Peyer's patch (tissue), 4 donors: ENCODE measurements around the gene SPATA3. TPM values are rescaled to one million over a fixed set of nuclear protein-coding genes. Genes with fewer than 3 reads are reported as not detected.

Experiments used
- DNase-seq, 3 donors: peaks; one replicate each; pipeline ENCODE4 v3.0.0-alpha.2; 2017 to 2019
- H3K27ac ChIP-seq, 4 donors: fragments of 200-600 bp; sonication (generic); one replicate each; pipeline ENCODE4 v1.5.1; 2016 to 2019
- H3K27me3 ChIP-seq, 2 donors: fragments of 200-600 bp; sonication (generic); one replicate each; pipeline ENCODE4 v1.5.1; 2019
- H3K36me3 ChIP-seq, 3 donors: fragments of 200-600 bp; sonication (generic); one replicate each; pipeline ENCODE4 v1.5.1; 2016 to 2019
- H3K4me1 ChIP-seq, 4 donors: fragments of 200-600 bp; sonication (generic); one replicate each; pipeline ENCODE4 v1.5.1; 2016 to 2019
- H3K4me3 ChIP-seq, 4 donors: fragments of 200-600 bp; sonication (generic); 1 replicate in 3 of 4; 2 replicates in 1 of 4; pipeline ENCODE4 v1.5.1; 2016 to 2019; ENCODE audit warnings: mild to moderate bottlenecking in 1 of 4
- H3K9me3 ChIP-seq, 4 donors: fragments of 200-600 bp; sonication (generic); one replicate each; pipeline ENCODE4 v1.5.1; 2016 to 2019; ENCODE audit warnings: mild to moderate bottlenecking in 1 of 4
- POLR2A ChIP-seq, 2 donors: fragments of 450-650 bp; IDR thresholded peaks; one replicate each; pipeline ENCODE4 v1.5.1; 2017; ENCODE audit warnings: antibody characterized with exemption in 2 of 2, mild to moderate bottlenecking in 2 of 2, moderate library complexity in 2 of 2
- total RNA-seq, 4 donors: library from RNA; depleted of rRNA; stranded (reverse); fragments of >200 nt; gene quantifications; one replicate each; pipeline ENCODE4 v1.1.0, GENCODE V29; 2016
- TF ChIP-seq, protein P1 (sequence below), 6 experiments: fragments of 450-650 bp in 4 of 6; fragments of 200-600 bp in 2 of 6; sonication (generic) in 1 of 6; IDR thresholded peaks; one replicate each; pipeline ENCODE4 v1.5.1; 2017 to 2019; ENCODE audit warnings: antibody characterized with exemption in 6 of 6, mild to moderate bottlenecking in 3 of 6, moderate library complexity in 1 of 6

The SPATA3 gene
- total RNA-seq, 4 donors from 2014 or later = not detected

- Histone ChIP-seq H3K4me3 (no peak overlapping the region), H3K27ac (no peak overlapping the region), H3K27me3 (no peaks in the 10 kb centered on the region), H3K4me1 (peaks cover 0 to 5% (median 0%) of the 10 kb centered on the region in 4 donors), H3K9me3 (no peaks in the 10 kb centered on the region), H3K36me3 (no peaks in the 10 kb centered on the region)
- TF ChIP-seq, protein P1, sequence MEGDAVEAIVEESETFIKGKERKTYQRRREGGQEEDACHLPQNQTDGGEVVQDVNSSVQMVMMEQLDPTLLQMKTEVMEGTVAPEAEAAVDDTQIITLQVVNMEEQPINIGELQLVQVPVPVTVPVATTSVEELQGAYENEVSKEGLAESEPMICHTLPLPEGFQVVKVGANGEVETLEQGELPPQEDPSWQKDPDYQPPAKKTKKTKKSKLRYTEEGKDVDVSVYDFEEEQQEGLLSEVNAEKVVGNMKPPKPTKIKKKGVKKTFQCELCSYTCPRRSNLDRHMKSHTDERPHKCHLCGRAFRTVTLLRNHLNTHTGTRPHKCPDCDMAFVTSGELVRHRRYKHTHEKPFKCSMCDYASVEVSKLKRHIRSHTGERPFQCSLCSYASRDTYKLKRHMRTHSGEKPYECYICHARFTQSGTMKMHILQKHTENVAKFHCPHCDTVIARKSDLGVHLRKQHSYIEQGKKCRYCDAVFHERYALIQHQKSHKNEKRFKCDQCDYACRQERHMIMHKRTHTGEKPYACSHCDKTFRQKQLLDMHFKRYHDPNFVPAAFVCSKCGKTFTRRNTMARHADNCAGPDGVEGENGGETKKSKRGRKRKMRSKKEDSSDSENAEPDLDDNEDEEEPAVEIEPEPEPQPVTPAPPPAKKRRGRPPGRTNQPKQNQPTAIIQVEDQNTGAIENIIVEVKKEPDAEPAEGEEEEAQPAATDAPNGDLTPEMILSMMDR (IDR thresholded peaks at IDR 0.05) = no peak
- no peak for TF ChIP-seq POLR2A (IDR thresholded peaks at IDR 0.05)
- DNase-seq = no peak
Observed at GRCh38 chr2:230955163-230955737, 40.7 kb upstream of the SPATA3 start.

GRCh38 chr2:230956827-230957755, 38.8 kb upstream of the SPATA3 start:
- peaks cover 0 to 5% (median 0%) of the 10 kb centered on the region in 4 donors for H3K4me1 ChIP-seq
- no peak for TF ChIP-seq POLR2A (IDR thresholded peaks at IDR 0.05)
- TF ChIP-seq, protein P1 (IDR thresholded peaks at IDR 0.05) = no peak
- DNase-seq = peak; percentile 27 to 67 (median 65)
- no peaks in the 10 kb centered on the region for H3K27me3 ChIP-seq
- peak overlapping the region; percentile 14 to 44 (median 36) for H3K4me3 ChIP-seq
- H3K9me3 ChIP-seq = no peaks in the 10 kb centered on the region
- H3K36me3 ChIP-seq = no peaks in the 10 kb centered on the region
- no peak overlapping the region for H3K27ac ChIP-seq

DNA sequence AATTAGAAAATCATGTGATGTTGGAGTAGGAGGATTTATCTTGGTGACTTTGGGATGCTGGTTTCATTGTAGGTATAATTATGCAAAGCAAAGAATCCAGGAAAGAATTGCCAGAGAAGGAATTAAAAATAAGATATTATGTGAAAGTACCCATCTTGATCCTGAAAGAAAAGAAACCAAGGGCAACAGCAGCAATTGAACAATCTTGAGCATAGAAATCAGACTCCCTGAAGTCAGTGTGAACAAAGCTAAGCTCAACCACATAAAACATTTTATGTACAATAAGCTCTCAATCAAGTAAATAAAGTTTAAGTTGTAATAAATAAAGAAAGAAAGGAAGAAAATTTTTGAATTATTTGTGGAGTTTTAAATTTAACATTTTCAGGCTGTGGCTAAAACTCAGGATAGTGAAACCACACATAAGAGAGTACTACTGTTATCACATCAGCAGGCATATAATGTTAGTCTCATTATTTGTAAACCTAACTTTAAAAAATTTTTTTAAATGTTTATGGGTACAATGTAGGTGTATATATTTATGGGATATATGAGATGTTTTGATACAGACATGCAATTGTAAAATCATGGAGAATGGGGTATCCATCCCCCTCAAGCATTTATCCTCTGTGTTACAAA, 38.0 kb upstream of the SPATA3 start:
- Histone ChIP-seq H3K4me1 (peaks cover 0 to 5% (median 0%) of the 10 kb centered on the region in 4 donors), H3K27me3 (no peaks in the 10 kb centered on the region), H3K9me3 (no peaks in the 10 kb centered on the region), H3K4me3 (peak overlapping the region in 2 of 4 donors; percentile 30 to 42), H3K27ac (no peak overlapping the region), H3K36me3 (no peaks in the 10 kb centered on the region)
- no peak for TF ChIP-seq POLR2A (IDR thresholded peaks at IDR 0.05)
- TF ChIP-seq, protein P1 (IDR thresholded peaks at IDR 0.05) = no peak
- no peak for DNase-seq

GRCh38 chr2:230958820-230959756, 36.8 kb upstream of the SPATA3 start:
- Histone ChIP-seq H3K27ac (no peak overlapping the region), H3K9me3 (no peaks in the 10 kb centered on the region), H3K36me3 (no peaks in the 10 kb centered on the region), H3K4me1 (peaks cover 0 to 5% (median 0%) of the 10 kb centered on the region in 4 donors), H3K27me3 (no peaks in the 10 kb centered on the region), H3K4me3 (no peak overlapping the region)
- no peak for DNase-seq
- TF ChIP-seq, protein P1 (IDR thresholded peaks at IDR 0.05) = no peak
- TF ChIP-seq POLR2A (IDR thresholded peaks at IDR 0.05) = no peak

GRCh38 chr2:230960026-230960425, 35.9 kb upstream of the SPATA3 start:
- Histone ChIP-seq H3K27ac (no peak overlapping the region), H3K4me1 (peaks cover 0 to 5% (median 0%) of the 10 kb centered on the region in 4 donors), H3K27me3 (no peaks in the 10 kb centered on the region), H3K4me3 (no peak overlapping the region), H3K9me3 (no peaks in the 10 kb centered on the region), H3K36me3 (no peaks in the 10 kb centered on the region)
- TF ChIP-seq, protein P1 (IDR thresholded peaks at IDR 0.05) = no peak
- no peak for TF ChIP-seq POLR2A (IDR thresholded peaks at IDR 0.05)
- DNase-seq = no peak
